ENCODE data around the gene ALDH18A1.

ALDH18A1 gene

GRCh38 chr10:95560278-95561176 lies 96.0 kb downstream of the ALDH18A1 start:
- no peaks in the 10 kb centered on the region for H3K9me3 ChIP-seq (ENCODE audit: severe bottlenecking)
- no peak overlapping the region for H3K27ac ChIP-seq
- peaks cover 3% of the 10 kb centered on the region for H3K27me3 ChIP-seq (ENCODE audit: insufficient read depth, low read depth, severe bottlenecking)
- H3K36me3 ChIP-seq: no peaks in the 10 kb centered on the region
- peak overlapping the region; percentile 76 for H3K4me3 ChIP-seq (ENCODE audit: low read depth, low read length)
- TF ChIP-seq CTCF (IDR thresholded peaks at IDR 0.05; ENCODE audit: low read depth, low read length): no peak
- peak; percentile 30 for DNase-seq

- no peak for TF ChIP-seq CTCF (IDR thresholded peaks at IDR 0.05; ENCODE audit: low read depth, low read length)
- peaks cover 3% of the 10 kb centered on the region for H3K27me3 ChIP-seq (ENCODE audit: insufficient read depth, low read depth, severe bottlenecking)
- H3K27ac ChIP-seq: no peak overlapping the region
- no peak overlapping the region for H3K4me3 ChIP-seq (ENCODE audit: low read depth, low read length)
- no peak for DNase-seq
- no peaks in the 10 kb centered on the region for H3K36me3 ChIP-seq
- no peaks in the 10 kb centered on the region for H3K9me3 ChIP-seq (ENCODE audit: severe bottlenecking)
Observed at GRCh38 chr10:95559896-95560277, 96.6 kb downstream of the ALDH18A1 start.

- no peaks in the 10 kb centered on the region for H3K9me3 ChIP-seq (ENCODE audit: severe bottlenecking)
- H3K27ac ChIP-seq: no peak overlapping the region
- DNase-seq: no peak
- no peak for TF ChIP-seq CTCF (IDR thresholded peaks at IDR 0.05; ENCODE audit: low read depth, low read length)
- H3K36me3 ChIP-seq: no peaks in the 10 kb centered on the region
- H3K27me3 ChIP-seq (ENCODE audit: insufficient read depth, low read depth, severe bottlenecking): peaks cover 3% of the 10 kb centered on the region
- no peak overlapping the region for H3K4me3 ChIP-seq (ENCODE audit: low read depth, low read length)
Observed at GRCh38 chr10:95559471-95559870, 97.0 kb downstream of the ALDH18A1 start.

- no peak for TF ChIP-seq CTCF (IDR thresholded peaks at IDR 0.05; ENCODE audit: low read depth, low read length)
- H3K27ac ChIP-seq: no peak overlapping the region
- DNase-seq: no peak
- H3K27me3 ChIP-seq (ENCODE audit: insufficient read depth, low read depth, severe bottlenecking): peaks cover 3% of the 10 kb centered on the region
- no peak overlapping the region for H3K4me3 ChIP-seq (ENCODE audit: low read depth, low read length)
- H3K9me3 ChIP-seq (ENCODE audit: severe bottlenecking): no peaks in the 10 kb centered on the region
- H3K36me3 ChIP-seq: no peaks in the 10 kb centered on the region
Observed at GRCh38 chr10:95558593-95559320, 97.8 kb downstream of the ALDH18A1 start.

GRCh38 chr10:95556994-95557767 lies 99.3 kb downstream of the ALDH18A1 start:
- Histone ChIP-seq H3K27ac (no peak overlapping the region), H3K27me3 (ENCODE audit: insufficient read depth, low read depth, severe bottlenecking) (peaks cover 3% of the 10 kb centered on the region), H3K9me3 (ENCODE audit: severe bottlenecking) (no peaks in the 10 kb centered on the region), H3K36me3 (no peaks in the 10 kb centered on the region), H3K4me3 (ENCODE audit: low read depth, low read length) (no peak overlapping the region)
- TF ChIP-seq CTCF (IDR thresholded peaks at IDR 0.05; ENCODE audit: low read depth, low read length): no peak
- no peak for DNase-seq

Data from WERI-Rb-1 (cell line).